Measurements from ENCODE around the gene TNRC6A.
"Not testable (repeated sequence)": the region's sequence is repeated elsewhere in the genome, so short reads cannot be mapped to it uniquely, and the experiment has no call there.

The TNRC6A gene

DNA sequence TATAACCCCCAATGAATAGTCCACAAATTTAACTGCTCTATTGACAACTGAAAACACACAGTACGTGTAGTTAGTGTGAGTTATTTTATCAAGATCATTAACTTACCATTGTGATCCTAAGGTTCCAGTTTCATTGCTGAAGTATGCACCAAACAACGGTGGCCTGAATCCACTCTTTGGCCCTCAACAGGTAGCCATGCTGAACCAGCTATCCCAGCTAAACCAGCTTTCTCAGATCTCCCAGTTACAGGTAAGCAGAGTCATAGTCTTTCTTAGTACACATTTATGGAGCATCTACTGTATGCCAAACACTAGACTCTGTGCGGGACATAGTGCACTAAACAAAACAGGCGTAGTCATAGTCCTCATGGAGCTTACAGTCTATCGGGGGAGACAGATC is 76.0 kb downstream of the TNRC6A start:
- TF ChIP-seq, protein P1, sequence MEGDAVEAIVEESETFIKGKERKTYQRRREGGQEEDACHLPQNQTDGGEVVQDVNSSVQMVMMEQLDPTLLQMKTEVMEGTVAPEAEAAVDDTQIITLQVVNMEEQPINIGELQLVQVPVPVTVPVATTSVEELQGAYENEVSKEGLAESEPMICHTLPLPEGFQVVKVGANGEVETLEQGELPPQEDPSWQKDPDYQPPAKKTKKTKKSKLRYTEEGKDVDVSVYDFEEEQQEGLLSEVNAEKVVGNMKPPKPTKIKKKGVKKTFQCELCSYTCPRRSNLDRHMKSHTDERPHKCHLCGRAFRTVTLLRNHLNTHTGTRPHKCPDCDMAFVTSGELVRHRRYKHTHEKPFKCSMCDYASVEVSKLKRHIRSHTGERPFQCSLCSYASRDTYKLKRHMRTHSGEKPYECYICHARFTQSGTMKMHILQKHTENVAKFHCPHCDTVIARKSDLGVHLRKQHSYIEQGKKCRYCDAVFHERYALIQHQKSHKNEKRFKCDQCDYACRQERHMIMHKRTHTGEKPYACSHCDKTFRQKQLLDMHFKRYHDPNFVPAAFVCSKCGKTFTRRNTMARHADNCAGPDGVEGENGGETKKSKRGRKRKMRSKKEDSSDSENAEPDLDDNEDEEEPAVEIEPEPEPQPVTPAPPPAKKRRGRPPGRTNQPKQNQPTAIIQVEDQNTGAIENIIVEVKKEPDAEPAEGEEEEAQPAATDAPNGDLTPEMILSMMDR (IDR thresholded peaks at IDR 0.05; ENCODE audit: borderline replicate concordance, insufficient read depth, low read depth, low read length), result no peak

DNA sequence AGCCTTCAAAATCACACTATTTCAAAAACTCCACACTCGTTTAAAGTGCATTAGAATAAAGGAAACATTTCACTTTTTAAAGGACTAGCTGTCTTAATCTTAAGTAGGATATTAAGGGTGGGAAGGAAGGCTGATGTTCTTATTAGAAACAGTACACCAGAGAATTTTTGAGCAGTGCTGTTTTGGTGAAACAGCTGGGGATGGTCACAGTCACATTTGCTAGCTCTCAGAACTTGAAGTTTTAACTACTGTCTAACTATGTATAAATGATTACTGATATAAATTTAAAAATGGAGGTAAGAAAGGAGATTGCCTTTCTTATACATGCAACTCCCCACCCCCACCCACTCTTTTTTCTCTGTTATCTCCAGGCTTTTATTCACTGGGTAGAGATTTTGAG is 77.8 kb downstream of the TNRC6A start:
- H3K4me3 ChIP-seq (ENCODE audit: low read depth, low read length), result no peak overlapping the region
- TF ChIP-seq, protein P1 (IDR thresholded peaks at IDR 0.05; ENCODE audit: borderline replicate concordance, insufficient read depth, low read depth, low read length), result no peak

More for the DNA sequence above, 76.0 kb downstream of the TNRC6A start:
- no peak overlapping the region for H3K4me3 ChIP-seq (ENCODE audit: low read depth, low read length)

DNA sequence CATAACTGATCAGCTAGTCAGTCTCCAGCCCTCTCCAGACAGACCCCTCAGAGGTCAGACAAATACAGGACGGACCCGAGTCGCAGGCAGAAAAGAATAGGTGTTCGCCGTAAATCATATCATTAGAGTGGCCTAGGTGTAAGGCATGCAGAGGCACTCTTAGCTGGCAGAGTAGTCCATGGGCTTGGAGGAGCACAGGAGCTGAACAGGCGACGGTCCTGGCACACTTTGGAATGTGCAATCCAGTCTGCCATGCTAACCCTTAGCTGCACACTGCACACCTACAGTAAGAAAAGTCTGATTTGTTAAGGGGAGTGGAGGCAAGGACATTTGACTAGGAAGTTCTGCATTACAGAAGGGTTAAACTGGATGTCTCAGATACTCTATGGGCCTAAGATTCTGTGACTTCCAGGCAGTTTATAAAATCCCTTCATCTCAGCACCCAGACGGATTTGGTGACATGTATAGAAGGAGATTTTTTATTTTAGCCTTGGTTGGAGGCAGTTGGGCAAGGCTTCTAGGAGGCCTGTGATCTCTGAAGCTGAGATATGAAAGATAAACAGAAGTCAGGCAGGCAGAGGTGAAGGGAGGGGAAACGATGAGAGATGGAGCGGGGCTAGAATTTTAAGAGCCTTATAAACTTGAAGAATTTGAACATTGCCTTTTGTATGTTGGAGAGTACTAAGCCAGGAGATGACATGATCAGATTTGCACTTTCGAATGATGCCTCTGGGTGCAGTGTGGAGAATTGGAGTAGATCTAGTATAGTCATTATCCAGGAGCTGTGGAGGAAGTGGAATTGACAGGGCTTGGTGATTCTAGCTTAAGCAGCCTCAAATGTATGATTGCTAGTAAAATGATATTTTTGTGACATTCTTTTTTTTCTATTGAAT is 81.7 kb downstream of the TNRC6A start:
- TF ChIP-seq, protein P1 (IDR thresholded peaks at IDR 0.05; ENCODE audit: borderline replicate concordance, insufficient read depth, low read depth, low read length), result no peak

DNA sequence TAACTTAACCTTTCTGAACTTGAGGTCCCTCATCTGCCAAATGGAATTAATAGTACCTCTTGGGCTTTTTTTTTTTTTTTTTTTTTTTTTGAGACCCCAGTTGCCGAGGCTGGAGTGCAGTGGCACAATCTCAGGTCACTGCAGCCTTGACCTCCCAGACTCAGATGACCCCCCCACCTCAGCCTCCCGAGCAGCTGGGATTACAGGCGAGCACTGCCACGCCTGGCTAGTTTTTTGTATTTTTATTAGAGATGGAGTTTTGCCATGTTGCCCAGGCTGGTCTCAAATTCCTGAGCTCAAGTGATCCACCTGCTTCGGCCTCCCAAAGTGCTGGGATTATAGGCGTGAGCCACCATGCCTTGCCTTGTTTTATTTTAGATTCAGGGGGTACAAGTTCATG is 83.4 kb downstream of the TNRC6A start:
- H3K4me3 ChIP-seq (ENCODE audit: low read depth, low read length), result not testable (repeated sequence)

More for the DNA sequence above, 81.7 kb downstream of the TNRC6A start:
- no peak overlapping the region for H3K4me3 ChIP-seq (ENCODE audit: low read depth, low read length)

DNA sequence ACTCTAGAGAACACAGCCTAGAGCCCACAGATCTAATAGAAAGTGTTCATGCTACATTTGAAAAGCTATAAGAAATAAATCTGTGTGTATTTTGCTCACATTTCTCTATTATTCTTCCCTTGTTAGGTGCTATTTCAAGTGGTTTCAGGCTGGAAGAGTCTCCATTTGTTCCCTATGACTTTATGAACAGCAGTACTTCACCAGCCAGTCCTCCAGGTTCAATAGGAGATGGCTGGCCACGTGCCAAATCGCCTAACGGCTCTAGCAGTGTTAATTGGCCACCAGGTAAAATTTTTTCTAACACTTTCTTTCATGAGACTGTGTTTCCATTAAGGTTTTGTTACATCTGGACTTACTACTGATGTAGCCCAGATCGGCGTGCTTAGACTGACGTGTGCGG is 85.6 kb downstream of the TNRC6A start:
- TF ChIP-seq, protein P1 (IDR thresholded peaks at IDR 0.05; ENCODE audit: borderline replicate concordance, insufficient read depth, low read depth, low read length), result no peak

DNA sequence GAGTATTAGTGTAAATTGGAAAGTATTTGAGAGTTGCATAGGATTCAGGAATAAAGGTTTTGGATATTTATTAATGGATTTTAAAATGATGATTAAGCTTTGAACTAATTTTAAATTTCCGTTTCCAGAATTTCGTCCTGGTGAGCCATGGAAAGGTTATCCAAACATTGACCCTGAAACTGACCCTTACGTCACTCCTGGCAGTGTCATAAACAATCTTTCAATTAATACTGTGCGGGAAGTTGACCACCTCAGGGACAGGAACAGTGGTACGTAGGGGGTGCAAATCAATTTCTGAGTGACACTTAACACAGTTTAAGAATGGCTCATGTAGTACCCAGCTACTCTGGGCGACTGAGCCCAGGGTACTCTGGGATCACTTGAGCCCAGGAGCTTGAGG is 87.2 kb downstream of the TNRC6A start:
- TF ChIP-seq, protein P1 (IDR thresholded peaks at IDR 0.05; ENCODE audit: borderline replicate concordance, insufficient read depth, low read depth, low read length), result no peak

More for the DNA sequence above, 85.6 kb downstream of the TNRC6A start:
- H3K4me3 ChIP-seq (ENCODE audit: low read depth, low read length), result no peak overlapping the region

DNA sequence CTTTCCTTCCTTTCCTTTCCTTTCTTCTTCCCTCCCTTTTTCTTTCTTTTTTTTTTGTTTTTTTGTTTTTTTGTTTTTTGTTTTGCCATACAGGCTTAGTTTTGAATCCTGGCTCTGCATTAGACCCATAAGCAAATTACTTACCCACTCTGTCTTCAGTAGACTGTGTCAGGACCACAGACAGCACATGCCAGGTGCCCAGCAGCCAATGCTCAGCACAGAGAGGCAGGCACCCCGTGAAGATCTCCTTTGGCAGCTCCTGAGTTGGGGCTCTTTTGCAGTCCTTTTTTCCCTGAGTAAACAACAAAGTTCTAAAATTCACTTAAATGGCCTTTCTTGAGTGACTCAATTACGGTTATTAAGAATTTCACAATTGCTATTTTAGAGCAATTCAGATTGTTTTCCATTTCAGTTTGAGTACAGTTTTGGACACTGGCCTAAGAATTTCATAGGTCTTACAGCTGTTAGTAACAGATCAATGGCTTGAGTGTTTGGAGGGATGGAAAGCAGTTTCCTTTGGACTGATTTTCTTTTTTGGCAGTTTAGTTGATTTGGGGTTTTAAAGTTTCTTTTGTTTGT is 90.1 kb downstream of the TNRC6A start:
- TF ChIP-seq, protein P1 (IDR thresholded peaks at IDR 0.05; ENCODE audit: borderline replicate concordance, insufficient read depth, low read depth, low read length), result no peak
- no peak overlapping the region for H3K4me3 ChIP-seq (ENCODE audit: low read depth, low read length)

More for the DNA sequence above, 87.2 kb downstream of the TNRC6A start:
- no peak overlapping the region for H3K4me3 ChIP-seq (ENCODE audit: low read depth, low read length)
